K562 (cell line): ENCODE measurements around the gene NMNAT3. TPM values are rescaled to one million over a fixed set of nuclear protein-coding genes. Genes with fewer than 3 reads are reported as not detected.

ENCODE experiments used
- ATAC-seq: fragments of 200-7000 bp; cut with Tn5 transposase; 3 replicates; pipeline ENCODE4 v1.9.1; 2020; ENCODE audit warnings: moderate library complexity
- BruUV-seq: library from RNA; stranded (reverse); fragments of 400-500 nt; replicated peaks from 2 replicates; lab custom pipeline; 2021; lab: Mats Ljungman, UMichigan
- CTCF ChIA-PET: fragments of 300-600 bp; formaldehyde crosslinking; extraction: SDS; loops from one replicate; lab custom pipeline; 2021; ENCODE audit warnings: low intra/inter-chr PET ratio; lab: Yijun Ruan, JAX
- POLR2A ChIA-PET: fragments of 300-600, 350-650 bp; sonication (Branson Sonifier 250); formaldehyde crosslinking; extraction: SDS; loops from one replicate; lab custom pipeline; 2021; ENCODE audit warnings: antibody characterized with exemption, inconsistent platforms; lab: Yijun Ruan, JAX
- DNase-seq, 4 experiments: peaks; one replicate each; pipeline versions ENCODE4 v3.0.0 to v3.0.0-alpha.2; 2011 to 2018; ENCODE audit warnings: low spot score in 3 of 4, mixed read lengths in 3 of 4; ENCODE audit errors: extremely low read depth in 1 of 4
- FAIRE-seq: peaks from 2 replicates; lab custom pipeline; 2011; peaks lifted over from hg19 to GRCh38; lab: Jason Lieb, UNC
- H2AFZ ChIP-seq: 2 replicates; pipeline ENCODE4 v1.6.0; 2011; ENCODE audit warnings: low read depth, low read length, control low read depth, inconsistent platforms
- H3K27ac ChIP-seq: fragments of 200-600 bp; 3 replicates; pipeline ENCODE4 v1.8.0; 2011; ENCODE audit warnings: low read depth, mild to moderate bottlenecking, control low read depth, inconsistent platforms, low read length, moderate library complexity, mixed read lengths; ENCODE audit errors: extremely low read depth
- H3K27me3 ChIP-seq, 2 experiments: fragments of 300-600 bp in 1 of 2; 2 replicates in 1 of 2; 3 replicates in 1 of 2; pipeline versions ENCODE4 v1.6.0 to v1.8.0; 2011; ENCODE audit warnings: inconsistent platforms in 2 of 2, low read length in 2 of 2, mild to moderate bottlenecking in 1 of 2, mixed read lengths in 1 of 2, moderate library complexity in 1 of 2; ENCODE audit not compliant: control insufficient read depth in 2 of 2, insufficient read depth in 2 of 2
- H3K36me3 ChIP-seq: fragments of 300-600 bp; 3 replicates; pipeline ENCODE4 v1.8.0; 2011; ENCODE audit warnings: mild to moderate bottlenecking, low read length, inconsistent platforms; ENCODE audit not compliant: control insufficient read depth, insufficient read depth
- H3K4me1 ChIP-seq, 2 experiments: fragments of 200-600 bp in 1 of 2; replicated peaks in 1 of 2; 2 replicates in 1 of 2; 3 replicates in 1 of 2; pipeline versions ENCODE4 v1.5.1 to v1.8.0; 2011; ENCODE audit warnings: inconsistent platforms in 2 of 2, low read length in 2 of 2, mild to moderate bottlenecking in 1 of 2, mixed read lengths in 1 of 2, moderate library complexity in 1 of 2; ENCODE audit not compliant: control insufficient read depth in 2 of 2, insufficient read depth in 2 of 2
- H3K4me2 ChIP-seq: 2 replicates; pipeline ENCODE4 v1.6.1; 2011; ENCODE audit warnings: low read length, control low read depth, inconsistent platforms, mixed read lengths; ENCODE audit not compliant: insufficient read depth
- H3K4me3 ChIP-seq: fragments of 200-600 bp; sonication (generic), shearing (Covaris generic); 2 replicates; pipeline ENCODE4 v1.5.1; 2016; ENCODE audit warnings: control low read depth, inconsistent platforms
- H3K79me2 ChIP-seq: fragments of 200-600 bp; 3 replicates; pipeline ENCODE4 v1.8.0; 2011; ENCODE audit warnings: low read length, inconsistent platforms; ENCODE audit not compliant: control insufficient read depth, insufficient read depth
- H3K9ac ChIP-seq, 2 experiments: 2 replicates each; pipeline versions ENCODE4 v1.6.0 to v1.6.1; 2011; ENCODE audit warnings: low read depth in 2 of 2, low read length in 2 of 2, control low read depth in 1 of 2, inconsistent platforms in 1 of 2, mild to moderate bottlenecking in 1 of 2, mixed read lengths in 1 of 2; ENCODE audit not compliant: insufficient read depth in 1 of 2
- H3K9me1 ChIP-seq: one replicate; pipeline ENCODE4 v1.6.0; 2011; ENCODE audit warnings: inconsistent platforms, mild to moderate bottlenecking, low read length, moderate library complexity; ENCODE audit not compliant: control insufficient read depth, insufficient read depth
- H3K9me3 ChIP-seq: replicated peaks from 2 replicates; pipeline ENCODE4 v1.5.1; 2011; ENCODE audit warnings: low read depth, low read length, inconsistent platforms; ENCODE audit not compliant: control insufficient read depth, insufficient read depth
- H4K20me1 ChIP-seq: replicated peaks from 2 replicates; pipeline ENCODE4 v1.6.1; 2011; ENCODE audit warnings: low read length, inconsistent platforms, mixed read lengths; ENCODE audit not compliant: control insufficient read depth, insufficient read depth
- ARNT ChIP-seq, 2 experiments: fragments of 450-650 bp; IDR thresholded peaks; 2 replicates each; pipeline ENCODE4 v1.6.1; 2016; ENCODE audit warnings: mild to moderate bottlenecking in 1 of 2
- CBX2 ChIP-seq: fragments of 200-600 bp; sonication (generic); IDR thresholded peaks from one replicate; pipeline ENCODE4 v1.6.1; 2012; ENCODE audit warnings: mild to moderate bottlenecking, low read length, inconsistent platforms; ENCODE audit not compliant: insufficient read depth, poor library complexity, severe bottlenecking
- DACH1 ChIP-seq: fragments of 450-650 bp; IDR thresholded peaks from 2 replicates; pipeline ENCODE4 v1.6.1; 2018; ENCODE audit not compliant: partially characterized antibody
- FIP1L1 ChIP-seq: fragments of 200-400 bp; formaldehyde crosslinking; IDR thresholded peaks from 2 replicates; pipeline ENCODE4 v1.6.1; 2018; ENCODE audit warnings: mild to moderate bottlenecking, low read depth, low read length; ENCODE audit not compliant: poor library complexity, severe bottlenecking
- HMGN3 ChIP-seq: IDR thresholded peaks from 2 replicates; pipeline ENCODE4 v1.6.1; 2011; ENCODE audit warnings: borderline replicate concordance, low read depth, mild to moderate bottlenecking, mixed read lengths, low read length; ENCODE audit not compliant: insufficient read length; ENCODE audit errors: extremely low read depth
- HOXB6 ChIP-seq: fragments of 250-450 bp; sonication (Bioruptor Pico); IDR thresholded peaks from 2 replicates; pipeline ENCODE4 v1.5.1; 2022; ENCODE audit warnings: mild to moderate bottlenecking, borderline replicate concordance
- JUN ChIP-seq, 2 experiments: sonication (generic) in 1 of 2; formaldehyde crosslinking in 1 of 2; IDR thresholded peaks; 2 replicates each; pipeline versions ENCODE4 v1.6.1 to v1.8.0; 2012 to 2022; ENCODE audit warnings: borderline replicate concordance in 2 of 2, mild to moderate bottlenecking in 2 of 2, improper control_type of control experiment in 1 of 2, low read depth in 1 of 2, low read length in 1 of 2, missing genetic modification reagents in 1 of 2
- KDM2B ChIP-seq: fragments of 250-450 bp; sonication (Bioruptor Pico); IDR thresholded peaks from 2 replicates; pipeline ENCODE4 v1.8.0; 2021; ENCODE audit warnings: mild to moderate bottlenecking, moderate library complexity
- MBD2 ChIP-seq: sonication (generic); IDR thresholded peaks from 2 replicates; pipeline ENCODE4 v1.6.1; 2016; ENCODE audit warnings: low read depth, borderline replicate concordance
- PHTF2 ChIP-seq: fragments of 250-450 bp; sonication (Bioruptor Pico); IDR thresholded peaks from 2 replicates; pipeline ENCODE4 v1.5.0; 2021; ENCODE audit warnings: mild to moderate bottlenecking
- PRPF4 ChIP-seq: fragments of 200-400 bp; formaldehyde crosslinking; IDR thresholded peaks from one replicate; pipeline ENCODE4 v1.6.1; 2017; ENCODE audit warnings: low read length, low read depth, mild to moderate bottlenecking; ENCODE audit not compliant: insufficient read depth, poor library complexity, severe bottlenecking
- THRAP3 ChIP-seq: fragments of 450-650 bp; IDR thresholded peaks from 2 replicates; pipeline ENCODE4 v1.6.1; 2016; ENCODE audit warnings: mild to moderate bottlenecking, inconsistent platforms, borderline replicate concordance
- ZNF384 ChIP-seq: IDR thresholded peaks from 2 replicates; pipeline ENCODE4 v1.6.1; 2012; ENCODE audit warnings: low read depth, low read length, improper control_type of control experiment
- ZNF668 ChIP-seq: fragments of 250-450 bp; sonication (Bioruptor Pico); IDR thresholded peaks from 2 replicates; pipeline ENCODE4 v1.8.0; 2022; ENCODE audit warnings: mild to moderate bottlenecking, inconsistent platforms
- WGBS: fragments of 100-300 bp; shearing (Covaris generic); methylation state at CpG from one replicate; pipeline ENCODE4 v1.1.6; 2016; ENCODE audit warnings: low coverage, mixed read lengths; ENCODE audit not compliant: insufficient coverage; ENCODE audit errors: missing lambda C conversion rate; 5-methylcytosine and 5-hydroxymethylcytosine counted together
- in situ Hi-C: fragments of 300-500 bp; cut with MboI; formaldehyde crosslinking; loops from 4 replicates; pipeline ENCODE4 v1.15.0; 2018; ENCODE audit warnings: inconsistent platforms, mixed read lengths
- intact Hi-C: fragments of 100-400 bp; cut with micrococcal nuclease; formaldehyde crosslinking; loops from 2 replicates; pipeline ENCODE4 v1.14.2; 2022
- polyA plus RNA-seq, 8 experiments: library from polyadenylated mRNA; depleted of rRNA in 4 of 8; stranded (reverse) in 5 of 8; unstranded in 3 of 8; fragments of >200 nt; fragmentation: Nextera tagmentation in 2 of 8; fragmentation: Illumina TruSeq in 1 of 8; extraction: Ambion mirVana in 2 of 8; extraction: Trizol in 1 of 8; gene quantifications; 2 replicates each; pipeline versions ENCODE4 v1.2.1 to v1.2.3, GENCODE V29; 2011 to 2014; ENCODE audit warnings: inconsistent platforms in 1 of 8, missing spikeins in 1 of 8
- total RNA-seq, 7 experiments: library from RNA; depleted of rRNA in 6 of 7; stranded (reverse); fragments of >200 nt in 6 of 7; fragmentation: Illumina TruSeq in 2 of 7; extraction: Trizol in 2 of 7; gene quantifications; 2 replicates each; pipeline versions ENCODE4 v1.2.1 to v1.2.3, GENCODE V29; 2011 to 2021; ENCODE audit warnings: low replicate concordance in 1 of 7
- TF ChIP-seq, protein P1 (sequence below): fragments of 250-450 bp; sonication (Bioruptor Pico); IDR thresholded peaks from 2 replicates; pipeline ENCODE4 v1.5.0; 2021; ENCODE audit warnings: mild to moderate bottlenecking, borderline replicate concordance
- TF ChIP-seq, protein P2 (sequence below): fragments of 250-450 bp; sonication (Bioruptor Pico); IDR thresholded peaks from 2 replicates; pipeline ENCODE4 v1.9.0; 2021; ENCODE audit warnings: mild to moderate bottlenecking
- TF ChIP-seq, protein P3 (sequence below): fragments of 250-450 bp; sonication (Bioruptor Pico); IDR thresholded peaks from 2 replicates; pipeline ENCODE4 v1.5.0; 2021
- TF ChIP-seq, protein P4 (sequence below): fragments of 250-450 bp; sonication (Bioruptor Pico); IDR thresholded peaks from 2 replicates; pipeline ENCODE4 v1.4.0; 2020; ENCODE audit warnings: borderline replicate concordance

The NMNAT3 gene
- total and polyA plus RNA-seq, 9 of the 15 experiments (the other 6 are each of a cell fraction or from before 2014, with no cell fraction given), result 2.3 to 12.5 (median 6.6) TPM

DNA sequence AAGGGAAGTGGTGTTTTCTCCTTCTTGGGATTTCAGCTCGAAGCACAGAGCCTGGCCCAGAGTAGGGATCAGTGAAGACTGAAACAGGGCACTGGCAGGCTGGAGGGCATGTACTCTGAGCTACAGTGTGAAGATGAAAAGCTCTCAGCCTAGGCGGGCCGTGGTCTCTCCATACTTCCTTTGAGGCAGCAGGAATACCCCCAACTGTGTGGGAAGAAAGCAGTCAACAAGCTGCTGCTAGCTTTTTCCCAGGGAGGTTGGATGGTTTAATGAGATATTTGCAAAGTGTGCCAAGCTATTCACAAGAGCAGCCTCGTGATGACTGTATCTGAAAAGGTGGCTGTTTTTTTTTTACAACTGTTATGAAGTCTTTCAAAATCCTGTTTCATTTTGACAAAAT lies 47.2 kb downstream of the NMNAT3 start:
- no peak overlapping the region for H3K9ac ChIP-seq
- no peak overlapping the region for H2AFZ ChIP-seq
- no peaks in the 10 kb centered on the region for H3K9me1 ChIP-seq
- no peak for FAIRE-seq
- no peak overlapping the region for H3K4me2 ChIP-seq
- ChIA-PET CTCF (no interaction called here), POLR2A (no interaction called here)
- no peaks in the 10 kb centered on the region for H3K4me1 ChIP-seq
- WGBS, result 0% methylated on average over 4 of the region's 4 CpGs
- no peaks in the 10 kb centered on the region for H3K36me3 ChIP-seq
- H3K9me3 ChIP-seq, result no peaks in the 10 kb centered on the region; the same call in 1 of the 2 replicates
- H4K20me1 ChIP-seq, result no peaks in the 10 kb centered on the region
- ATAC-seq, result no peak
- intact Hi-C loops, result no loop called here
- BruUV-seq, result no TSS peak
- peaks cover 0 to 6% of the 10 kb centered on the region in 2 experiments; a peak in 1 of 5 replicates for H3K27me3 ChIP-seq
- no peak overlapping the region for H3K27ac ChIP-seq
- no peak for DNase-seq
- in situ Hi-C loops, result no loop called here
- H3K79me2 ChIP-seq, result no peaks in the 10 kb centered on the region
- H3K4me3 ChIP-seq, result no peak overlapping the region
- TF ChIP-seq, protein P1, sequence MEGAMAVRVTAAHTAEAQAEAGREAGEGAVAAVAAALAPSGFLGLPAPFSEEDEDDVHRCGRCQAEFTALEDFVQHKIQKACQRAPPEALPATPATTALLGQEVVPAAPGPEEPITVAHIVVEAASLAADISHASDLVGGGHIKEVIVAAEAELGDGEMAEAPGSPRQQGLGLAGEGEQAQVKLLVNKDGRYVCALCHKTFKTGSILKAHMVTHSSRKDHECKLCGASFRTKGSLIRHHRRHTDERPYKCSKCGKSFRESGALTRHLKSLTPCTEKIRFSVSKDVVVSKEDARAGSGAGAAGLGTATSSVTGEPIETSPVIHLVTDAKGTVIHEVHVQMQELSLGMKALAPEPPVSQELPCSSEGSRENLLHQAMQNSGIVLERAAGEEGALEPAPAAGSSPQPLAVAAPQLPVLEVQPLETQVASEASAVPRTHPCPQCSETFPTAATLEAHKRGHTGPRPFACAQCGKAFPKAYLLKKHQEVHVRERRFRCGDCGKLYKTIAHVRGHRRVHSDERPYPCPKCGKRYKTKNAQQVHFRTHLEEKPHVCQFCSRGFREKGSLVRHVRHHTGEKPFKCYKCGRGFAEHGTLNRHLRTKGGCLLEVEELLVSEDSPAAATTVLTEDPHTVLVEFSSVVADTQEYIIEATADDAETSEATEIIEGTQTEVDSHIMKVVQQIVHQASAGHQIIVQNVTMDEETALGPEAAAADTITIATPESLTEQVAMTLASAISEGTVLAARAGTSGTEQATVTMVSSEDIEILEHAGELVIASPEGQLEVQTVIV (CRISPR knock-in tag), result no peak
- TF ChIP-seq DACH1 (no peak), PHTF2 (CRISPR knock-in tag) (no peak), THRAP3 (no peak), FIP1L1 (no peak), HMGN3 (no peak), ZNF384 (no peak), JUN (IDR thresholded peaks at IDR 0.05; ENCODE audit: borderline replicate concordance, low read depth, low read length) (no peak), JUN (CRISPR knock-in tag; IDR thresholded peaks at IDR 0.05; ENCODE audit: borderline replicate concordance) (no peak), ZNF668 (CRISPR knock-in tag) (no peak), KDM2B (CRISPR knock-in tag) (no peak), ARNT (IDR thresholded peaks at IDR 0.05) (no peak), CBX2 (no peak), PRPF4 (no peak), MBD2 (no peak), HOXB6 (CRISPR knock-in tag) (no peak)
- TF ChIP-seq, protein P2, sequence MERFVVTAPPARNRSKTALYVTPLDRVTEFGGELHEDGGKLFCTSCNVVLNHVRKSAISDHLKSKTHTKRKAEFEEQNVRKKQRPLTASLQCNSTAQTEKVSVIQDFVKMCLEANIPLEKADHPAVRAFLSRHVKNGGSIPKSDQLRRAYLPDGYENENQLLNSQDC (CRISPR knock-in tag), result no peak
- TF ChIP-seq, protein P3, sequence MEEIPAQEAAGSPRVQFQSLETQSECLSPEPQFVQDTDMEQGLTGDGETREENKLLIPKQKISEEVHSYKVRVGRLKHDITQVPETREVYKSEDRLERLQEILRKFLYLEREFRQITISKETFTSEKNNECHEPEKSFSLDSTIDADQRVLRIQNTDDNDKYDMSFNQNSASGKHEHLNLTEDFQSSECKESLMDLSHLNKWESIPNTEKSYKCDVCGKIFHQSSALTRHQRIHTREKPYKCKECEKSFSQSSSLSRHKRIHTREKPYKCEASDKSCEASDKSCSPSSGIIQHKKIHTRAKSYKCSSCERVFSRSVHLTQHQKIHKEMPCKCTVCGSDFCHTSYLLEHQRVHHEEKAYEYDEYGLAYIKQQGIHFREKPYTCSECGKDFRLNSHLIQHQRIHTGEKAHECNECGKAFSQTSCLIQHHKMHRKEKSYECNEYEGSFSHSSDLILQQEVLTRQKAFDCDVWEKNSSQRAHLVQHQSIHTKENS (CRISPR knock-in tag), result no peak
- TF ChIP-seq, protein P4, sequence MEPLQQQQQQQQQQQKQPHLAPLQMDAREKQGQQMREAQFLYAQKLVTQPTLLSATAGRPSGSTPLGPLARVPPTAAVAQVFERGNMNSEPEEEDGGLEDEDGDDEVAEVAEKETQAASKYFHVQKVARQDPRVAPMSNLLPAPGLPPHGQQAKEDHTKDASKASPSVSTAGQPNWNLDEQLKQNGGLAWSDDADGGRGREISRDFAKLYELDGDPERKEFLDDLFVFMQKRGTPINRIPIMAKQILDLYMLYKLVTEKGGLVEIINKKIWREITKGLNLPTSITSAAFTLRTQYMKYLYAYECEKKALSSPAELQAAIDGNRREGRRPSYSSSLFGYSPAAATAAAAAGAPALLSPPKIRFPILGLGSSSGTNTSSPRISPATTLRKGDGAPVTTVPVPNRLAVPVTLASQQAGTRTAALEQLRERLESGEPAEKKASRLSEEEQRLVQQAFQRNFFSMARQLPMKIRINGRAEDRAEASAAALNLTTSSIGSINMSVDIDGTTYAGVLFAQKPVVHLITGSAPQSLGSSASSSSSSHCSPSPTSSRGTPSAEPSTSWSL (CRISPR knock-in tag), result no peak
